Natural killer cell (primary cell): Measurements from ENCODE around the gene THPO. TPM values are rescaled to one million over a fixed set of nuclear protein-coding genes. Genes with fewer than 3 reads are reported as not detected.

Source experiments
- ATAC-seq, 3 donors: fragments of 150-1000 bp in 2 of 3; fragments of 200-7000 bp in 1 of 3; cut with Tn5 transposase; 1 replicate in 1 of 3; 2 replicates in 2 of 3; pipeline ENCODE4 v1.10.0; 2021; ENCODE audit warnings: mild to moderate bottlenecking in 2 of 3, moderate library complexity in 2 of 3
- DNase-seq, 2 donors: peaks; one replicate each; pipeline versions ENCODE4 v3.0.0 to v3.0.0-alpha.2; 2013 to 2021; ENCODE audit warnings: mixed read lengths in 1 of 2
- H3K27ac ChIP-seq: one replicate; pipeline ENCODE4 v1.5.1; 2013; ENCODE audit warnings: mild to moderate bottlenecking, low read length
- H3K27me3 ChIP-seq: one replicate; pipeline ENCODE4 v1.6.1; 2013; ENCODE audit warnings: low read length; ENCODE audit not compliant: control insufficient read depth, insufficient read depth
- H3K36me3 ChIP-seq: one replicate; pipeline ENCODE4 v1.6.1; 2013; ENCODE audit warnings: low read length; ENCODE audit not compliant: control insufficient read depth, insufficient read depth
- H3K4me1 ChIP-seq: one replicate; pipeline ENCODE4 v1.6.1; 2013; ENCODE audit warnings: low read length; ENCODE audit not compliant: control insufficient read depth, insufficient read depth
- H3K4me3 ChIP-seq: one replicate; pipeline ENCODE4 v1.5.1; 2013; ENCODE audit warnings: low read length
- H3K9me3 ChIP-seq: one replicate; pipeline ENCODE4 v1.6.1; 2013; ENCODE audit warnings: low read length; ENCODE audit not compliant: control insufficient read depth, insufficient read depth
- H3K27ac Mint-ChIP-seq, 2 donors: one replicate each; pipeline ENCODE4 v1.8.0; 2022; ENCODE audit warnings: mild to moderate bottlenecking in 2 of 2, mixed read lengths in 2 of 2, moderate library complexity in 1 of 2
- H3K27me3 Mint-ChIP-seq, 2 donors: one replicate each; pipeline ENCODE4 v1.8.0; 2022; ENCODE audit warnings: low read depth in 2 of 2, mixed read lengths in 2 of 2
- H3K36me3 Mint-ChIP-seq: one replicate; pipeline ENCODE4 v1.8.0; 2022; ENCODE audit warnings: mixed read lengths
- H3K4me1 Mint-ChIP-seq, 2 donors: one replicate each; pipeline ENCODE4 v1.8.0; 2022; ENCODE audit warnings: mixed read lengths in 2 of 2
- H3K4me3 Mint-ChIP-seq: one replicate; pipeline ENCODE4 v1.8.0; 2022; ENCODE audit warnings: mild to moderate bottlenecking, moderate library complexity, mixed read lengths
- H3K9me3 Mint-ChIP-seq, 2 donors: one replicate each; pipeline ENCODE4 v1.8.0; 2022; ENCODE audit warnings: mixed read lengths in 2 of 2
- CTCF ChIP-seq: fragments of 200-600 bp; IDR thresholded peaks from one replicate; pipeline ENCODE4 v1.8.0; 2022; ENCODE audit warnings: antibody characterized with exemption
- WGBS: methylation state at CpG from one replicate; pipeline ENCODE4 v1.1.7; 2013; ENCODE audit warnings: missing lambda C conversion rate; ENCODE audit not compliant: insufficient coverage; 5-methylcytosine and 5-hydroxymethylcytosine counted together
- intact Hi-C: fragments of 100-400 bp; cut with micrococcal nuclease; formaldehyde crosslinking; loops from one replicate; pipeline ENCODE4 v1.14.2; 2022
- total RNA-seq, 4 donors: library from RNA; stranded (reverse); fragments of 120-200 nt in 1 of 4; gene quantifications; one replicate each; pipeline versions ENCODE4 v1.2.3 to v1.2.4, GENCODE V29; 2013 to 2022

The THPO gene
- total RNA-seq, 3 donors from 2014 or later (not counting 1 experiment from before 2014, with no cell fraction given), result not detected

GRCh38 chr3:184371570-184372018, 6.4 kb downstream of the THPO start:
- peaks cover 0 to 5% of the 10 kb centered on the region in 2 donors for H3K4me1 Mint-ChIP-seq
- Histone ChIP-seq H3K4me3 (no peak overlapping the region), H3K27me3 (no peaks in the 10 kb centered on the region), H3K4me1 (no peaks in the 10 kb centered on the region), H3K27ac (no peak overlapping the region), H3K9me3 (no peaks in the 10 kb centered on the region), H3K36me3 (peaks cover 20% of the 10 kb centered on the region)
- TF ChIP-seq CTCF, result peak; percentile 64
- no peak overlapping the region for H3K4me3 Mint-ChIP-seq
- WGBS, result 19% methylated on average over 2 of the region's 5 CpGs
- intact Hi-C loops, result loop anchor here (2.0 kb wide), 1 partner anchor 141 kb away; no protein-coding TSS in a partner anchor
- peak overlapping the region in 1 of 2 donors; percentile 35 for H3K27ac Mint-ChIP-seq
- ATAC-seq (peak; percentile 77 to 95 (median 90)), DNase-seq (peak in 1 of 2 donors; percentile 79)
- H3K27me3 Mint-ChIP-seq, result peaks cover 18 to 20% of the 10 kb centered on the region in 2 donors
- H3K36me3 Mint-ChIP-seq, result no peaks in the 10 kb centered on the region
- no peaks in the 10 kb centered on the region for H3K9me3 Mint-ChIP-seq

GRCh38 chr3:184368586-184369183, 9.3 kb downstream of the THPO start:
- no peaks in the 10 kb centered on the region for H3K27me3 ChIP-seq
- DNase-seq, result no peak

GRCh38 chr3:184368116-184368515, 9.9 kb downstream of the THPO start:
- no peaks in the 10 kb centered on the region for H3K36me3 Mint-ChIP-seq
- H3K27ac Mint-ChIP-seq, result no peak overlapping the region
- intact Hi-C loops, result no loop called here
- no peak overlapping the region for H3K4me3 ChIP-seq
- no peak for DNase-seq
- H3K9me3 ChIP-seq, result no peaks in the 10 kb centered on the region
- WGBS, result 93% methylated on average over 9 of the region's 9 CpGs
- no peak overlapping the region for H3K4me3 Mint-ChIP-seq
- no peaks in the 10 kb centered on the region for H3K9me3 Mint-ChIP-seq
- peaks cover 12% of the 10 kb centered on the region for H3K4me1 ChIP-seq
- H3K27me3 Mint-ChIP-seq, result no peaks in the 10 kb centered on the region
- peaks cover 22% of the 10 kb centered on the region for H3K36me3 ChIP-seq
- TF ChIP-seq CTCF, result no peak
- H3K27ac ChIP-seq, result no peak overlapping the region
- no peaks in the 10 kb centered on the region for H3K27me3 ChIP-seq
- peaks cover 18 to 26% of the 10 kb centered on the region in 2 donors for H3K4me1 Mint-ChIP-seq
- ATAC-seq, result no peak

More at GRCh38 chr3:184368586-184369183, 9.3 kb downstream of the THPO start:
- Histone ChIP-seq H3K36me3 (peaks cover 22% of the 10 kb centered on the region), H3K4me1 (peaks cover 8% of the 10 kb centered on the region), H3K4me3 (no peak overlapping the region), H3K9me3 (no peaks in the 10 kb centered on the region), H3K27ac (no peak overlapping the region)
- Mint-ChIP-seq H3K4me1 (peaks cover 13 to 20% of the 10 kb centered on the region in 2 donors), H3K4me3 (no peak overlapping the region), H3K27me3 (no peaks in the 10 kb centered on the region), H3K9me3 (no peaks in the 10 kb centered on the region), H3K36me3 (no peaks in the 10 kb centered on the region), H3K27ac (peak overlapping the region in 1 of 2 donors; percentile 15)
- no peak for ATAC-seq
- 91% methylated on average over 3 of the region's 3 CpGs for WGBS
- intact Hi-C loops, result no loop called here
- no peak for TF ChIP-seq CTCF
